H1 (cell line): ENCODE results near the gene TOGARAM1. TPM values are rescaled to one million over a fixed set of nuclear protein-coding genes. Genes with fewer than 3 reads are reported as not detected.

ENCODE experiments used
- SIN3A ChIP-seq, 2 experiments: IDR thresholded peaks in 1 of 2; conservative IDR thresholded peaks in 1 of 2; 2 replicates each; pipeline ENCODE4 v1.6.1; 2011 to 2012; ENCODE audit warnings: low read length in 2 of 2, improper control_type of control experiment in 1 of 2, low read depth in 1 of 2, mild to moderate bottlenecking in 1 of 2
- ZNF274 ChIP-seq: IDR thresholded peaks from 2 replicates; pipeline ENCODE4 v1.7.0; 2012; ENCODE audit warnings: low read length, borderline replicate concordance; ENCODE audit errors: extremely low read depth
- polyA plus RNA-seq, 7 experiments: library from polyadenylated mRNA; depleted of rRNA in 3 of 7; stranded (reverse) in 5 of 7; unstranded in 2 of 7; fragments of >200 nt in 5 of 7; fragments of 200-250 nt in 2 of 7; gene quantifications; 1 replicate in 5 of 7; 2 replicates in 1 of 7; 4 replicates in 1 of 7; pipeline versions ENCODE4 v1.2.1 to v1.2.3, GENCODE V29; 2011 to 2013; ENCODE audit warnings: missing spikeins in 2 of 7, mixed read lengths in 2 of 7
- total RNA-seq: library from RNA; stranded (reverse); fragmentation: NEBNext Ultra II Directional; extraction: Animal tissue kit (Norgen Biotek cat#: 25700); gene quantifications from 2 replicates; pipeline ENCODE4 v1.2.1, GENCODE V29; 2021

TOGARAM1 gene
- total and polyA plus RNA-seq, 2 of the 8 experiments (the other 6 are each of a cell fraction or from before 2014, with no cell fraction given): 2.5 to 6.8 TPM

GRCh38 chr14:44995196-44995595, 33.2 kb downstream of the TOGARAM1 start (continued):
- no peak for TF ChIP-seq ZNF274
- no peak for TF ChIP-seq SIN3A (conservative IDR thresholded peaks at IDR 0.05 in 1 of 2, IDR thresholded peaks at IDR 0.05 in 1 of 2; ENCODE audit: low read depth in 1 of 2, low read length in 2 of 2)
- TF ChIP-seq, all 59 proteins: peak for 0
